Activated T-cell treated with anti-CD3 and anti-CD28 coated beads, Interleukin-2, amount 50 U/mL, for 1 hour (primary cell): ENCODE data around the gene SPEG.

Experiments used
- DNase-seq: peaks from one replicate; pipeline ENCODE4 v3.0.0-alpha.2; 2020

SPEG gene

GRCh38 chr2:219483451-219484342 lies 49.1 kb downstream of the SPEG start:
- peak; percentile 30 for DNase-seq

GRCh38 chr2:219484343-219485200 lies 49.9 kb downstream of the SPEG start:
- DNase-seq: peak; percentile 34

- no peak for DNase-seq
Measured at GRCh38 chr2:219485201-219485580, 50.5 kb downstream of the SPEG start.

GRCh38 chr2:219486380-219486959 lies 51.8 kb downstream of the SPEG start:
- no peak for DNase-seq

GRCh38 chr2:219488149-219488843 lies 53.7 kb downstream of the SPEG start:
- no peak for DNase-seq

GRCh38 chr2:219488844-219489194 lies 54.2 kb downstream of the SPEG start:
- no peak for DNase-seq

- DNase-seq: no peak
Measured at GRCh38 chr2:219489315-219489714, 54.7 kb downstream of the SPEG start.

- no peak for DNase-seq
Measured at GRCh38 chr2:219490186-219490585, 55.5 kb downstream of the SPEG start.

GRCh38 chr2:219490600-219491130 lies 56.0 kb downstream of the SPEG start:
- no peak for DNase-seq

GRCh38 chr2:219491278-219491963 lies 56.8 kb downstream of the SPEG start:
- no peak for DNase-seq

GRCh38 chr2:219492575-219492974 lies 57.9 kb downstream of the SPEG start:
- no peak for DNase-seq

- no peak for DNase-seq
Measured at GRCh38 chr2:219493086-219493485, 58.4 kb downstream of the SPEG start.

- no peak for DNase-seq
Measured at GRCh38 chr2:219494952-219495530, 60.4 kb downstream of the SPEG start.

GRCh38 chr2:219495531-219496122 lies 61.0 kb downstream of the SPEG start:
- DNase-seq: peak; percentile 49

- DNase-seq: no peak
Measured at GRCh38 chr2:219496247-219496824, 61.7 kb downstream of the SPEG start.

- peak; percentile 31 for DNase-seq
Measured at GRCh38 chr2:219496825-219497494, 62.3 kb downstream of the SPEG start.

GRCh38 chr2:219497495-219498279 lies 63.0 kb downstream of the SPEG start:
- DNase-seq: peak; percentile 31

- peak; percentile 89 for DNase-seq
Measured at GRCh38 chr2:219498280-219499057, 63.8 kb downstream of the SPEG start, which contains the start of gene GMPPA. Gene GMPPA, plus strand, starts transcription at chr2:219498891. Its CDS starts 1,085 bp downstream, at chr2:219499976.

GRCh38 chr2:219499058-219499307 lies 64.3 kb downstream of the SPEG start:
- no peak for DNase-seq
